ENCODE results near the gene EBF4.

Gene EBF4

DNA sequence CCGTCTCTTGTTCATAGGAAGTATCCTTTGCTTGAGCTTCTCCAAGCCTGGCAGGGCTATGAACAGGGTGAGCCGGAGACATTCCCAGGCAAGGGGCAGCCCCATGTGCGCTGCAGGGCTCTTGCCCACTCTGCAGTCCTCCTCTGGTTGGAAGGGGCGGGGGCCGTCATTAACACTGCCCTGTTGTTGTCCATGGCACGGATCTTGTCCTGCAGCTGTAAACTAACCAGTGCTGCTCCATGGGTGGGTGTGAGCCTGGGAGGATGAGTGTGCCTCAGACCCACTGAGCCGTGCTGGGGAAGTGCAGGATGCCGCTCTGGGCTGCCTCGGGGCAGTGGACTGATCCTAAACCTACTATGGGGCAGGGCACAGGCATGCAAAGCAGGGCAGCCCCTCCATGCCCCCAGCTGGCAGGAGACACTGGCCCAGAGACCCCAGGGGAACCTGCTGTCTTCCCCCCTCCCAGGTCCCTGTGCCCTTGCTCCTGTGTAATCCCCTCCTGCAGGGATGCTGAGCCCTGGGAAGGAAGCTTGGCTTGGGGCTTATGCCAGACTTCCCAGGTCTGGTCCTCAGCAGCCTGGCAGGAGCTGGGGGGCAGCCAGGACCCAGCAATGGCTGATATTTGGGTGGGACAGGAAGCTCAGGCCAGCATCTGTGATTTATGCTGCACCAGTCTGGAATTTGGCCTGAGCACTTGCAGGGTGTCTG is 8.5 kb downstream of the EBF4 start:
- DNase-seq = no peak

DNA sequence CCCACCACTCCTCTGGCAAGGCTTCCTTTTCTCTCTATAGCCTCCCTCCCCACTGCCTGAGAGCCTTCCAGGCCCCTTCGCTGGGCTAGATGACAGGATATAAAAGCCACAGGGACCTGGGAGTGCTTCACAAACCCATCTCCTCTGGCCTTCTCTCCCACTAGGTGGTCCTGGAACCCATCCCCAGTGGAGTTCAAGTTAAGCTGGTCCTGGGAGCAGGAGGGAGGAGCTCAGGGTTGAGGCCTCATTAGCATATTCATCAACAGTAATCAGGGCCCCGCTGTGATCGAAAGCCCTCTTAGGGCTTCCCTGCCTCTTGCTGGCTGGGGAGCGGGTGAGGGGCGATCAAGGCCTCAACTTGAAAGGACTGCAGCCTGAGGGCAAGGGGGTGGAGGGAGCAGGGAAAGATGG is 9.1 kb downstream of the EBF4 start:
- DNase-seq = no peak

DNA sequence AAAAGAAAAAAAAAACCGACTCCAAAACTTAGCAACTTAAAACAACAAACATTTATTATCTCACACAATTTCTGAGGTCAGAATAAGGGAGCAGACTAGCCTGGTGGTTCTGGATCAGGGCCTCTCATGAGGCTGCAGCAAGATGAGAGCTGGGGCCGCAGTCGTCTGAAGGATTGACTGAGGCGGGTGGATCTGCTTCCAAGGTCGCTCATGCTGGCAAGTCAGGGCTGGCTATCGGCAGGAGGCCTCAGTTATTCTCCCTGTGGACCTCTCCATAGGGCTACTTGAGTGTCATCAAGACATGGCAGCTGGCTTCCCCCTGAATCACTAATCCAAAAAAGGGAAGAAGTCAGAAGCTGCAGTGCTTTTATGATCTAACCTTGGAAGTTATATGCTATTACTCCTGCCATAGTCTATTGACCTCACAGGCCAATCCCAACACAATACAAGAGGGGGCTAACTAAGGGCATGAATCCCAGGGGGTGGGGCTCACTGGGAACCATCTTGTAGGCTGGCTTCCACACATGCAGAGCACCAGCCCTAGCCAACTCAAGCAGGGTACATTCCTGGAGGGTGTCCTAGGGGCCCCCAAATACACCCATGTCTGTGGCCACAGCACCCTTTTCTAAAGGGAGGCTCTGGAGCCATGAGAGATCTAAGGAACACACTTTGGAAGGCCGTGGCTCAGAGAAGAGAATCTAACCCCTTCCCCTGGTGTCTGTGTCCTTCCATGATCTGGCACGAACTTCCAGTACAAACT is 11.3 kb downstream of the EBF4 start:
- no peak for DNase-seq

DNA sequence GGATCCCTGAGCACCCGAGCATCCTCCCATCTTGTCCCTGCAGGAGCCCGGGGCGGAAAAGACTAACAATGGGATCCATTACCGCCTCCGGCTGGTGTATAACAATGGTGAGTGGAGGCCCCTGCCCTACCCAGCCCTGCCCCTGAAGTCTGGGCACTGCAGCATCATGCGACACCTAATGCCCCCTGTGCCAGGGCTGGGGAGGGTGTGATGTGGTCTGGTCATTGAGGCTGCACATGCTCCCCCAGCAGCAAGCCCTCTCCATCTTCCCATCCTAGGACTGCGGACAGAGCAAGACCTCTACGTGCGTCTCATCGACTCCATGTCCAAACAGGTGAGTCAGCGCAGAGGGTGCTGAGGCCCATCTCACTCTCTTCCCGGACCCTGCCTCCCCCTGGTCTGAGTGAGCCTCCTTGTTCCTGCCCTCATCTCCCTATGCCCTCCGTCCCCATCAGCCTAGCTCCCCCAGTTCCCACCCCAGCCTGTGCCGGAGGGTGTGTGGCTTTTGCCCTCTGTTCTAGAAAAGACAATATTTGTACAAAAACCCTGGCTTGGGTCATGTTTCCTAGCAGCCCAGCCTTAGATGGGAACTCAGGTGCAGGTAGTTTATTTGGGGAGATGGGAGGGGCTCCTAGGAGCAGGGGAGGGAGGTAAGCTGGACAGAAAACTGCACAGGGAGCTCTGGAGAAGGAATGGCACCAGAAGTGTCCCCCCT is 13.5 kb downstream of the EBF4 start:
- no peak for DNase-seq

DNA sequence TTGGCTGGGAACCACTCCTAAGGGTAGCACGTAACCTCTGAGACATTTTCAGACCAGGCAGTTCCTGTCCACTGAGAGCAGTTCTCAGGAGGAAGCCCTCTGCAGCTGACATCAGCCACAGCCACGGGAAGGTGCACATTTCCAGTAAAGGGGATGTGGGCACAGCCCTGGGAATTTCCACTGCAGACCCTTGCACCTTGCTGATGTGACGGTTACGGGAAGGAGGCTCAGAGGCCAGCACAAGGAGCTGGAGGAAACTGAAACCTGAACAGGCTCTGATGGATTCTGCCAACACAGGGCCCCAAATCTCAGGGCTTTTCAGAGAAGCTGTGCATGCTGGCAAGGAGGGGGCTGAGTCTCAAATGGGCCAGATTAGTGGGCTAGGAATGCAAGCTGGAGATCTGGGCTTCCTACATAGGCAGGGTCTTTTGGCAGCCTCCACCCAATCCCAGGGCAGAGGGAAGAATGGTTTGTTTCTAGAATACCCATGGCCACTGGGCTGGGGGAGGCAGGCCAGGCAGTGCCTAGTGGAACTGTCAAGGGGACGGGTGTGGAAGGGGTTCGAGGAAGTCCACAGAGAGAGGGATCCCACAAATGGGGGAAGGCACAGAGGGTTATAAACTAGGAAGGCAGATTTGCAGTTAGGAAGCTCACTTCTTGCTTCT is 14.2 kb downstream of the EBF4 start:
- no peak for DNase-seq

DNA sequence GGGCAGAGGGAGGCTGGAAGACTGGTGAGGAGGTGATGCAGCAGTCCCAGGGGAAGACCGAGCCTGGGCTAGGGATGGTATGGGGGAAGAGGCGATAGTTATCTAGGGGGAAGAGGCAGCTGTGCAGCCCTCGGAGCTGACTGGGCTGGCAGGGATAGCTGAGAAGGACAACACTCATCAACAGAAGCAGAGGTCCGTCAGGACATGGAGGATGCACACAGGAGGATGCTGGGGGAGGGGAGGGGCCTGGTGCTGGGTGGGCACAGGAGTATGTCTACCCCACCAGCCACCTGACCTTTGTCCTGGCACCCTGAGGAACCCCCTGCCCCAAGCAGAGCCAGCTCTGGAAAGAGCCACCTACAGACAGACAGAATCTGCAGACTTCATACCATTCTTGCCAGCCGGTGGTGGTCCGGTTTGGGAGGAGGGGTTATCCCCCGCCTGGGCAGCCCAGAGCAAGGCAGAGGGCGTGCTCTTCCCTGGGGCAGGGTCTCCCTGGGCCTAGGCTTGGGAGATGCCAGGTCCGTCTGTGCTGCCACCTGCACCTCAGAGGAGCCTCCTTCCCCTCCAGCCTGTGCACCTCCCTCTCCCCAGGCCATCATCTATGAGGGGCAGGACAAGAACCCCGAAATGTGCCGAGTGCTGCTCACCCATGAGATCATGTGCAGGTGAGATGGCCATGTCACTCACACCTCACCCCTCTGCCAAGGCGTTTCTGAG is 14.9 kb downstream of the EBF4 start:
- no peak for DNase-seq

DNA sequence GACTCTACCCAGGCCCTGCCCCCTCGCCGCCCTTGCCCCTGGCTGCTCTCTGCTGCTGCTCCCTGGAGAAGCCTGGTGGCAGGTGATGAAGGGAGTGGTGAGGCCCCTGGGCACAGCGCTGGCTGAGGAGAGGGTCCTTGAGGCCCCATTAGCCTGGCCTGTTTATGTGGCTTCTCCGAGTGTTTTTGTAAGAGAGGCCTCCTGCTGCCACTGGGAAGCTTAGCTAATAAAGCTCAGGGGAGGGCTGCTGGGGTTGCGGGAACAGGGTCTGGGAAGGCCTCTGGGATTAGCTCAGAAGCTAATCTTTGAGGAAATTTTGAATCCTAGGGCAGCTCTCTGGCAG is 15.5 kb downstream of the EBF4 start:
- no peak for DNase-seq

DNA sequence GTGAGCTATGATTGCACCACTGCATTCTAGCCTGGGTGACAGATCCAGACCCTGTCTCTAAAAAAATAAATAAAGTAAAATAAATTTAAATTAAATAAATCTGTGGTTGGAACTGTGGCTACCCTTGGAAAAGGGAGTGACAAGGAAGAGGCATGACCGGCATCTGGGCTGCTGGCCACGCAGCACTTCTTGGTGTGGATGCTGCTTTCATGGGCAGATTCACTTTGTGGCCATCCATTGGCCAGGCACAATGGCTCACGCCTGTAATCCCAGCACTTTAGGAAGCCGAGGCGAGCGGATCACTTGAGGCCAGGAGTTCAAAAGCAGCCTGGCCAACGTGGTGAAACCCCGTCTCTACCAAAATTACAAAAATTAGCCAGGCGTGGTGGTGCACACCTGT is 16.1 kb downstream of the EBF4 start:
- DNase-seq = no peak

DNA sequence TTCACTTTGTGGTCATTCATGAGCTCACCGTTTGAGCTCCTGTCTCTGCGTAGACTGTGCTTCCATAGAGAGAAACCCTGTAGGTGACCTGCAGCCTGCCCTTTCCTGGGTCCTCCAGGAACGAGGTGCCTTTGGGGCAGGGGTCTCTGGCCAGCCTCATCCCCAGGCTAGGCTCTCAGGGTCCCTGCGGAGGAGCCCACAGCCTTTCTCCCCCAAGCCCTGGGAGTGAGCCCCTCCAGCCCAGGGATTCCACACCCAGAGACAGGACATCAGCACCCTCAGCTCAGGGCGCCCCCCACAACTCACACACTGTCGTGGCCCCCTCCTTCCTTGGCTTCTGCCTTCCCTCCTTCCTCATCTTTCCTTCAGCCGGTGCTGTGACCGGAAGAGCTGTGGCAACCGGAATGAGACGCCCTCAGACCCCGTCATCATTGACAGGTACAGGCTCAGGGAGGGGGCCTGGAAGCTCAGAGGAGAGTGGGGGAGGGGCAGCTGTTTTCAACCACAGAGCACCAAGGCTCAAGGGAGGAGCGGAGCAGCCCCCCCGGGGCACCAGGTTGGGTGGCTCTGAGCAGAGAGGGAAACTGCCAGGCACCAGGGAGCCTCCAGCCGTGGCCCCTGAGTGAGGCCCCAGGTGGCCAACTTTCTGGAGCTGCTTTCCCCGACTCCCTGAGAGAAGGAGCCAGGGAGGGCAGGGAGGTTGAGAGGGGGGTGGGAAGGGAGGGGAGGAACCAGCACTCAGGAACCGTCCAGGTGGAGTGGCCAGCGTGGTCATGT is 16.8 kb downstream of the EBF4 start:
- DNase-seq = no peak

DNA sequence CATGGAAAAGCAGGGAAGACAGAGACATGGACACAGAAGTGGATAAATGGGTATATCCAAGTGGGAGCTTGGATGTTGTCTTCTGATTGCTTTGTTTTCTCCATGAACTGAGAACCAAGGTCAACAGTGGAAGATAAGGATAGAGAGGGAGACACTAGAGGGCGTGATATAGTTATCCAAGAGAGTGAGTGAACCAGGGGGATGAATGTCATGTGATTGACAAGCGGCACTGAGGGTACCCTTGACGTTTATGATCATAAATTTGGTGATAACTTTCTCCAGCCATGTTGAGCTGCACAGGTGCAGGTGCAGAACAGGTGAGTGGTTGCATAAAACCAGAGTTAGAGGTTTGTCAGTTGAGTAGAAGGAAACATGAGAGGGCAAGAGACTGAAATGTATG is 20.7 kb downstream of the EBF4 start:
- DNase-seq = no peak

DNA sequence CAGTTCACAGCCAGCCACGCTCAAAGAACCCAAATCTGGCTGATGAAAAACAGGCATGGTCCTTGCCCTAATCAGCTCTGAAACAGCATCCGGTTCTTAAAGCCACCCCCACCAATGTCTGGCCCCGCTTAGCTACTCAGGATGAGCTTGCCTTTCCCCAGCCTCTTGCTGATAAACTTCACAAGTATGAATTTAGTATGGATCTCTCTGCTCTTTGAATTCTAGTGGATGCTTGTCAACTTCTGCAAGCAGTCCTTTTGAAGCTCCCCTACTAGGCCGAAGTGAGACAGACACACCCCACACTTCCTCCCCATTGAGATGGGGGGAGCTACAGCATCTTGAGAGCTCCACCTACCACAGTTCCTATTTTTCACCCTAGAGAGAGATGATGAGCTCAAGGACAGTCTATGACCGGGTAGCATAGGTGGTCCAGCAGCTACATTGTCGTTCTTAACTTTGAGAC is 36.7 kb downstream of the EBF4 start:
- DNase-seq = no peak

DNA sequence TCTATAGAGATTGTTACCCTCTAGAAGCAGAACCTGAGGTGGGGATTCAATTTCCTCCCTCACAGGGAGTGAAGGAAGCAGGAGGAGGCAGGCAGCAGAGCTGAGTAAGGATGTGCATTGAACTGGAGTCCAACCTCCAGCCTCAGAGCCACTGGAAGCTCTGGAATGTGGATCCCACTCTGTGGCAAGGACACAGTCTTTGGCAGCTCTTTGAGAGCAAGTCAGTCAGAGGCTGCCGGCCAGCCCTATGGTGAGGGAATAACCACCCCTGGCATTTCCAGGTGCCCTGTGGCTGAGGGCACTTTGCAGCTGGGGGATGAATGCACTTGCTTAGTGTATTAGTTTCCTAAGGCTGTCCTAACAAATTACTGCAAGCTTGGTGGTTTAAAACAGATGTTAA is 37.2 kb downstream of the EBF4 start:
- DNase-seq = no peak

DNA sequence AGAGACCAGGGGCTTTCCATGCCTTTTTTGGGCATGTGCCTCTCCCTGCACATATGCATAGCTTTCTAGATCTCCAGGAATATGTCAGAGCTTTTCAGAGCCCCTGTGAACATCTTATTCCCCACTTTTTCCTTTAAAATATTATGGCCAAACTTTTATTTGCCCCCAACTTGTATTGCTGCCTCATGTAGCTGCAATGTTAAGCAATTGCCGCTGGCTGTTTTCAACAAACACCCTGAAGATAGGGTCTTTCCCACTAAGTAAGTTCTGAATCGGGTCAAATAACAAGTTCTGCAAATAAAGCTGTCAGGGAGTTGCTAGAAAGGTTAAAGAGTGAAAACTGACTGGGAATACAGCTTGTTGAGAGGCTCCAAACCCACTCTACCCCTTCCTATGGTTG is 42.3 kb downstream of the EBF4 start:
- no peak for DNase-seq

DNA sequence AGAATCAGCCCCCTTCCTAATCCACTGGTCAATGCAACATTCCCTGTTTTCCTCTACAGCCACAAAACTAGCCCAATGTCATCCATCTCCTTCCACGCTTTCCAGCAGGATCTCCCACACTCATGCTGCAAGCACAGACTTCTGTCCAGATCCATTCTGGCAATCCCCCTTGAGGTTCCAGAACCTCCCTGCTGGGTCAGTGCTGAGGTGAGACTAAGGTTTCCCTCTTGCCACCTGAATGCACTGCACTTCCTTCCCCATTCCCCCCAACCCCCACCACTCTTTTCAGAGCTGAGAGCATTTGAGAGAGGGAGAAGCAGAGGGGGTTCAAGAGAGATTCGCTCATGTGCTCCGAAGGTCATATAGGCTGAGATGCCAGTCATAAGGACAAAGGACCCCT is 43.9 kb downstream of the EBF4 start:
- no peak for DNase-seq

DNA sequence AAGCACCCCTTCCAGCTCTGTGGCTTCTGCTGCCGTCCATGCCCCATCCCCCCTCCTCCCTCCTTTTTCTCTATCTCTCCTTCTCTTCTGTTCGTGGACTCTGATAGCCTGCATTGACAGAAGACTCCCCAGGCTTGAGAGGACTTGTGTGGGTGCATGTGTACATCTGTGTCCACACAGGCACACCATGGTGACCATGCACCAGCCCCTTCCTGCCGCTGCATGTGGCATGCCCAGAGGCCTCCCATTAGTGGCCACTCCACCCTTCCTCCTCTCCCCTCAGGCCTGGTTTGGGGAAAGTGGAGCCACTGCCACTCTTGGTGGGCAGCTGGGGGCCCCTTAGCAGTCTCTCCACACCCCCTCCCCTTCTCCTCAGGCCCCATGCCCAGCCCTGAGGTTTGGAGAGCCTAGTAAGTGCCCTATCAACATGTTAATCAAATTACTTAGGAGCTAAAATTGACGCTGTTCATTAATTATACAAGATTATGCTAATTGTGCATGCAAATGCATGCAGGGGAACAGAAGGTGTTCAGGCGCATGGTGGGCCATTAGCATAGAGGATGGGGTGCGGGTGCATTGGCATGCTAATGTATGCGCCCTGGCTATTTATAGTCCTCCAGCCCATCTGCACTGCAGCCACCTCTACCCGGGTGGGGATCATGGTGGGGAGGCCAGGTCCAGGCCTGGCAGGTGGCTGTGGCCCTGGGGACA is 45.9 kb downstream of the EBF4 start:
- DNase-seq = no peak

DNA sequence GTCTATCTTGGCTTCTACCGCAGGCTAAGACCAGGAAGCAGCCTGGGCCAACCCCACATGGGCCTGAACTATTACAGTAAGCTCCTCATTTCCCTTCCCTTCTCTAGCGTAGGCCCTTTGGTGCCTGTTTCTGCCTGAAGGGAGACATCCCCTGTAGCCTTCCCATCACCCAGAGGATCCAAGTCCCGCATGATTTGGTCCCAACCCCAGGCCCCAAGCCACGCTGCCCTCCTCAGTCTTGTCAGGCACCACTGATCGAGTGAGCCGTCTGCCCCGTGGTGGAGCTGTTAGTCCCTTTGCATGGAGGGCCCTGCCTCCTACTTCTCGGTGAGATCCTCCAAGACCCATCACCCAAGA is 46.4 kb downstream of the EBF4 start:
- DNase-seq = no peak

DNA sequence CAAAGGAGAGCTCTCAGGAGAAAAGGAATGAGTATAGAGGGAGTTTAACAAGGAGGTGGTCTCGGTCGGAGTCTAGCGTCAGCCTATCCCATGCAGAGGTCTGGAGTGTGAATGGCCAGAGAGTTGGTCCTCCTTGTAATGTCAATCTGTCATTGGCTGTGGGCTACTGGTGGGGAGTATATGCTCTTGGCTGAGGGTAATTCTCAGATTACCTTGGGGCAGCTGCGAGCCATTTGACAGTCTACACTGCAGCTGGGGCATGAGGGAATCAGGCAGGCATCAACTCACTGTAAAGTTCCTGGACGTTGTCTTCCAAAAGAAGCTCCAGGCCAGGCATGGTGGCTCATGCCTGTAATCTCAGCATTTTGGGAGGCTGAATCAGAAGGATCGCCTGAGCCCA is 48.1 kb downstream of the EBF4 start:
- DNase-seq = no peak

DNA sequence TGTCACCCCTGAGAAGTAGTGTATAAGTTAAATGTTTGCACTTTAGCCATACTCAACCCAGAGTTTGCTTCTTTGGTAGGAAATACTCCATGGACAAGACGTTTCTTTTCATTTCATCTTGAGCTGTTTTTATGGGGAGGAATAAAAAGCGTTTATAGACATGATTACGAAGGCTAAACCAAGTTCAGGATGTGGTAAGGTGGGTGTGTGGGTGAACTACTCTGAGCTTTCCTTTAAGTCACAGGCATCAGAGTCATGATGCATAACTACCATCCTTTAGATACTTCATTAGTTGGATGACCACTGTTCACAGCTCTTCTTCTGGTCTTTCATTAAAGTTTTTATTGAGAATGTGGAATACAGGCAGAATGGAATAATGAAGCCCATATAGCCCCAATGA is 48.9 kb downstream of the EBF4 start:
- no peak for DNase-seq

DNA sequence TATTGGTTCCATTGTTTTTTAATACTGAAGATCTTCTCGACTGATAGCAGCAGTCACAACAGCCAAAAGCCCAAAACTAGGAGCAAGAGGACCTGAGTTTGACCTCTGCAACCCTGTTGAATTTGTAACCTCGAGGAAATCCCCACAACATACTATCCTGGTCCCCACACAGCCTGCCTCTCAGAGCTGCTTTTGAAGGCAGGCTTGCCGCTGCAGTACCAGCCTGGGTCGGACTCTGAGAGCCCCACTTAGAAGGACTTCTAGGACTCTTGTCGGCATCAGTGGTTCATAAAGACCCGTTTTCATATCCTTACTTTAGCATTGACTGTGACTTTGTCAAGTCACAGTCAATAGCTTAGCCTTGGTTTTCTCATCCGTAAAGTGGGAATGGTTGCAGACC is 49.3 kb downstream of the EBF4 start:
- no peak for DNase-seq

DNA sequence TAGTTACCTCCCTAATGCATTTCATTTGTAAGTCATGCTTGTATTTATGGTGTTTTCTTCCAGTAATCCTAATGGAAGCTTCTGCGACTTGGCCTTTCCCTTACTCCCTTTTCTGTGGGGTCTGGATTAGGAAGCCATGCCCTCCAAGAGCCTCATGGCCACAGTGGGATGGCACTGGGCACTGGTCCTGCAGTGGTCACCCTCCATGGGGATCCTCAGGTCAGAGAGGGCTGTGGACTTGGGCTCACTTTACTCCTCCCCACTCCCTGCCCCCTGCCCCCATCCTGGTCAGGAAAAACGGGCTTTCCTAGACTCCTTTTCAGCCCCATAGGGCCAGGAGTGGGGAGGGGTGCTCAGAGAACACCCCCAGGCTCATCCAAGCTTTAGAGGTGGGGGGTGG is 49.9 kb downstream of the EBF4 start:
- no peak for DNase-seq

DNA sequence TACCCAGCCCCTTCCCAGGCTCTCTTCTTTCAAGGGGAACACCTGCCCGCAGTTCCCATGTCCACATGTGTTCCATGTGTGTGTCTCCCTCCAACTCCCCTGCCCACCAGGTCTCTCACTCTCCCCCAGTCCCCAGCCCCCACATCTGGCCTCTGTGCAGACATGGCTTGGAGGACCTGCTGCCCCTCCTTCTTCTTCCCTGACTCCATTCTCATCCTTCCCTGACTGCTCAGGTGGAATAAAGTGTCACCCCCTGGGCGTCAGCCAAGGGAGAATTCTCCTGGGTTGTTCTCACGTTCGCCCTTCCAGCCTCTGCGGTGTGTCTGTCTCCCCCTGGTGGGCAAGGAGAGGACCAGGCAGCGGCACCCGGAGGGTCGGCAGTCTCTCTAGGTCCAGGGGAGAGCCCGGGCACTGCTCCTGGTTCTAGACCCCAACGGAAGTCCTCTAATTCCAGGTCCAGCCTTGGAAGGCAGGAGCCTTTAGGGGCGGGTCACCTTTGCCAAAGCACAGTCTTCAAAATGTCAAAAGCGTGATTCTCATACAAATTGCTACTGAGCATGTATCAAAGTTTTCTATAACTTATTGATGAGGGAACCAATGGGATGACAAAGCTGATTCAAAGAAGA is 50.5 kb downstream of the EBF4 start:
- peak; percentile 36 for DNase-seq
